ENCODE measurements around the gene AP1S3.

AP1S3 gene

DNA sequence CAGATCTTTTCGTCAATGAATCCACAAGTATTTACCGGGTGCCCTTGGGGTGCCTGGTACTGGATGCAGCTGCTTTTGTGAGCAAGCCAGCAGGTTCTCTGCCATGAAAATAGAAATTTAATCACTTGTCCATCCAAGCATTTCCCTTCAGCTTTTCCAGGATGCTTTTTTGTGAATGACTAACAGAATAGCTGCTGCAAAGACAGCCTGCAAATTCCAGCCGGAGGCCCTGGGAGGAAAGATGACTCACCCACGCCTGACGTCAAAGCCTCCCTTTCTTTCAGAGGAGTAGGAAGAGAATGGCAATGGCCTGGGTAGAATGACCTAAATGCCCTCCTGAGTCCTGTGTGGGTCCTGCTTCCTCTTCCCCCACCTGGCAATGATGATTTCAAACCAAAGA, 111.9 kb downstream of the AP1S3 start:
- TF ChIP-seq POLR2A (IDR thresholded peaks at IDR 0.05; ENCODE audit: low read depth, low read length) (no peak), SPI1 (IDR thresholded peaks at IDR 0.05; ENCODE audit: low read depth, low read length) (no peak), PAX5 (IDR thresholded peaks at IDR 0.05; ENCODE audit: insufficient read depth, low read length, severe bottlenecking) (no peak), POU2F2 (IDR thresholded peaks at IDR 0.05; ENCODE audit: low read depth, low read length) (no peak), POLR2AphosphoS5 (IDR thresholded peaks at IDR 0.05; ENCODE audit: low read depth, low read length) (no peak), TAF1 (IDR thresholded peaks at IDR 0.05; ENCODE audit: low read depth, low read length) (no peak)
- DNase-seq (ENCODE audit: insufficient read length, low spot score), result no peak
- no peak for FAIRE-seq

DNA sequence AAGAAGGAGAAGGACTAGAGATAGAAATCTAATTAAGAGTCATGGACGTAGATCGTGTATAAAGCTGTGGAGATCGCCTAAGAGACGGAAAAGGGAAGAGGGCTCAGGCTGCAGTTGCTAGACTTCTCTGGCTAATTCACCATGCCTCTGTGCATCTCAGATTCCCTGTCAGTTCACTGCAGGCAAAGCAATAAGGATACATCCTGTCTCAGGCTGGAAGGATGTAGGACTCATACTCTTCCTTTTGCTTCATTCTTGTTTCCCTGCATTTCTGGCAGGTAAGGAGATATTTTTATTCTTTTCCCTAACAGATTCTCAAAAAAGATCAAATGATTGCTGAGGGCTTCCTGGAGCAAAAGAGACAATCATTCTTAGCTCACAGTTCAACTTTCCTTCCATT, 112.5 kb downstream of the AP1S3 start:
- no peak for TF ChIP-seq SPI1 (IDR thresholded peaks at IDR 0.05; ENCODE audit: low read depth, low read length)
- TF ChIP-seq POLR2AphosphoS5 (IDR thresholded peaks at IDR 0.05; ENCODE audit: low read depth, low read length), result no peak
- TF ChIP-seq TAF1 (IDR thresholded peaks at IDR 0.05; ENCODE audit: low read depth, low read length), result no peak
- no peak for TF ChIP-seq POU2F2 (IDR thresholded peaks at IDR 0.05; ENCODE audit: low read depth, low read length)
- TF ChIP-seq PAX5 (IDR thresholded peaks at IDR 0.05; ENCODE audit: insufficient read depth, low read length, severe bottlenecking), result no peak
- TF ChIP-seq POLR2A (IDR thresholded peaks at IDR 0.05; ENCODE audit: low read depth, low read length), result no peak
- FAIRE-seq, result no peak
- DNase-seq (ENCODE audit: insufficient read length, low spot score), result no peak

DNA sequence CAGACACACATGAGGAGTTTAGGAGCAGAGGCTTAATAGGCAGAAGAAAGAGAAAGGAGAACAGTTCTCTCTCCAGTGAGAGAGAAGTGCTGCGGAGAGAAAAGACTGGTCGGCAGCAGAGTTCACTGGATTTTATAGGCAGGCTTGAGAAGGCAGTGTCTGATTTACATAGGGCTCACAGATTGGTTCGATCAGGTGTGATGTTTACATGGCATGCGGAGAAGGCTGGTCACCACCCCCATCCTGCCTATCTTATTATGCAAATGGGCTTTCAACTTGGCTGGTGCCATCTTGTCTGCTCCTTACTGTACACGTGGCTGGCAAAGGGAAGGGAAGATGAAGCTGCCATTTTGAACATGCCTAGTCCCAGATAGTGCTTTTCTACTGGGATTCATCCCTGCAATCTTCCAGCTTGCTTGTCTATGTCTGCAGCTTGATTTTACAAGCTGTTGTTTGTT, 113.4 kb downstream of the AP1S3 start:
- DNase-seq (ENCODE audit: insufficient read length, low spot score) (no peak), FAIRE-seq (no peak)
- TF ChIP-seq POLR2AphosphoS5 (IDR thresholded peaks at IDR 0.05; ENCODE audit: low read depth, low read length) (no peak), POLR2A (IDR thresholded peaks at IDR 0.05; ENCODE audit: low read depth, low read length) (no peak), PAX5 (IDR thresholded peaks at IDR 0.05; ENCODE audit: insufficient read depth, low read length, severe bottlenecking) (no peak), SPI1 (IDR thresholded peaks at IDR 0.05; ENCODE audit: low read depth, low read length) (no peak), TAF1 (IDR thresholded peaks at IDR 0.05; ENCODE audit: low read depth, low read length) (no peak), POU2F2 (IDR thresholded peaks at IDR 0.05; ENCODE audit: low read depth, low read length) (no peak)

DNA sequence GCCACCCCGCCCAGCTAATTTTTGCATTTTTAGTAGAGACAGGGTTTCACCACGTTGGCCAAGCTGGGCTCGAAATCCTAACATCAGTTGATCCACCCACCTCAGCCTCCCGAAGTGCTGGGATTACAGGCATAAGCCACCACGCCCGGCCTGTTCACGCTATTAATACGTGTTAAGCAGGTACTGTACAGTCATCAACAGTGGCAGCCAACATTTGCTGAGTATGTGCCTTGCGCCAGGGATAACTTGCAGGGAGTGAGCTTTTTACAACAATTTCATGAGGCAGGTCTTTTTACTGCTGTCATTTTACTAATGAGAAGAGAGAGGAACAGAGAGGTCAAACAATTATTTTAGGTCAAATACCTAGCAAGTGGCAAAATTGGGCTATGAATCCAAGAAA, 115.2 kb downstream of the AP1S3 start:
- FAIRE-seq, result no peak
- no peak for TF ChIP-seq POLR2A (IDR thresholded peaks at IDR 0.05; ENCODE audit: low read depth, low read length)
- no peak for TF ChIP-seq SPI1 (IDR thresholded peaks at IDR 0.05; ENCODE audit: low read depth, low read length)
- no peak for TF ChIP-seq POU2F2 (IDR thresholded peaks at IDR 0.05; ENCODE audit: low read depth, low read length)
- TF ChIP-seq TAF1 (IDR thresholded peaks at IDR 0.05; ENCODE audit: low read depth, low read length), result no peak
- TF ChIP-seq POLR2AphosphoS5 (IDR thresholded peaks at IDR 0.05; ENCODE audit: low read depth, low read length), result no peak
- no peak for TF ChIP-seq PAX5 (IDR thresholded peaks at IDR 0.05; ENCODE audit: insufficient read depth, low read length, severe bottlenecking)
- no peak for DNase-seq (ENCODE audit: insufficient read length, low spot score)

GRCh38 chr2:223721746-223722145, 115.6 kb downstream of the AP1S3 start:
- FAIRE-seq, result no peak
- TF ChIP-seq TAF1 (IDR thresholded peaks at IDR 0.05; ENCODE audit: low read depth, low read length) (no peak), PAX5 (IDR thresholded peaks at IDR 0.05; ENCODE audit: insufficient read depth, low read length, severe bottlenecking) (no peak)
- DNase-seq (ENCODE audit: insufficient read length, low spot score), result no peak

- DNase-seq (ENCODE audit: insufficient read length, low spot score) (no peak), FAIRE-seq (no peak)
- no peak for TF ChIP-seq TAF1 (IDR thresholded peaks at IDR 0.05; ENCODE audit: low read depth, low read length)
- TF ChIP-seq SPI1 (IDR thresholded peaks at IDR 0.05; ENCODE audit: low read depth, low read length), result peak; percentile 88
- no peak for TF ChIP-seq POLR2AphosphoS5 (IDR thresholded peaks at IDR 0.05; ENCODE audit: low read depth, low read length)
- TF ChIP-seq POLR2A (IDR thresholded peaks at IDR 0.05; ENCODE audit: low read depth, low read length), result no peak
Measured at GRCh38 chr2:223720367-223720766, 117.0 kb downstream of the AP1S3 start.

- no peak for TF ChIP-seq POU2F2 (IDR thresholded peaks at IDR 0.05; ENCODE audit: low read depth, low read length)
- TF ChIP-seq SPI1 (IDR thresholded peaks at IDR 0.05; ENCODE audit: low read depth, low read length), result no peak
- TF ChIP-seq POLR2A (IDR thresholded peaks at IDR 0.05; ENCODE audit: low read depth, low read length), result no peak
- DNase-seq (ENCODE audit: insufficient read length, low spot score), result no peak
- no peak for FAIRE-seq
Measured at GRCh38 chr2:223712642-223713041, 124.7 kb downstream of the AP1S3 start.

DNA sequence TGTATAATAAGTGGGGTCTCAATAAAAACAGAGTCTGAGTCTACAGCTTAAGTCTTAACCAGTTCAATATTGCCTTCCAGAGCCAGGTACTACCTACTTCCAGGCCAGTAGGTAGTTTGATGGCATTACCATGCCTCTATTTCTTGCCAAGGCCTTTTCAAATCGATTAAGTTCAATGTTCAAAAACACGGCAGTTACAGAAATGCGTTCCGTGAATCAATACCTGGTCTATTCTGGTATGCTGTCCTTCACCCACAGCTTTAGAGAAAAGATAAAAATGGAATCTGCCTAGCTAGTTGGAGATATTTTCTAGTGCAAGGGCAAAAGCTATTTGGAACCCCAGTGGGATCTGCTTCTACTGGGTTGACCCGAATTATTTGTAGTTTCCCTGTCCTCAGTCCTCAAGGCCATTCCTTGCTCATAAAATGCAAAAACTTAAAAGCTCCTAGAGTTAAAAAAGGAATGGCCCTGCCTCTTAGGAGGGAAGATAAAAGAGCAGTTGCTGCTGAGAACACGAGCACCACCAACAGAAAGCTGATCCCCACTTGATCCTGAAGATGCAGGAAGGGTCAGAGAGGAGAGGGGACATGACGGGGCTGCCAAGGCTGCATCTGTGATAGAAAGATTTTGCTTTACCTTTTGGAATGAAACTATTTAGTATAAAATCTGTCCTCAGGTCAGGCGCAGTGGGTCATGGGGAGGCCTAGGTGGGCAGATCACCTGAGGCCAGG, 125.6 kb downstream of the AP1S3 start:
- DNase-seq (ENCODE audit: insufficient read length, low spot score), result no peak
- FAIRE-seq, result no peak
- TF ChIP-seq SPI1 (IDR thresholded peaks at IDR 0.05; ENCODE audit: low read depth, low read length) (no peak), PAX5 (IDR thresholded peaks at IDR 0.05; ENCODE audit: insufficient read depth, low read length, severe bottlenecking) (no peak), POLR2A (IDR thresholded peaks at IDR 0.05; ENCODE audit: low read depth, low read length) (no peak), POLR2AphosphoS5 (IDR thresholded peaks at IDR 0.05; ENCODE audit: low read depth, low read length) (no peak), POU2F2 (IDR thresholded peaks at IDR 0.05; ENCODE audit: low read depth, low read length) (no peak), TAF1 (IDR thresholded peaks at IDR 0.05; ENCODE audit: low read depth, low read length) (no peak)

Measured in GM12891 (cell line).